EL (cell line): ENCODE results near the gene SRD5A3.

Experiments used
- DNase-seq: peaks from one replicate; pipeline ENCODE4 v3.0.0-alpha.2; 2016

Gene SRD5A3

DNA sequence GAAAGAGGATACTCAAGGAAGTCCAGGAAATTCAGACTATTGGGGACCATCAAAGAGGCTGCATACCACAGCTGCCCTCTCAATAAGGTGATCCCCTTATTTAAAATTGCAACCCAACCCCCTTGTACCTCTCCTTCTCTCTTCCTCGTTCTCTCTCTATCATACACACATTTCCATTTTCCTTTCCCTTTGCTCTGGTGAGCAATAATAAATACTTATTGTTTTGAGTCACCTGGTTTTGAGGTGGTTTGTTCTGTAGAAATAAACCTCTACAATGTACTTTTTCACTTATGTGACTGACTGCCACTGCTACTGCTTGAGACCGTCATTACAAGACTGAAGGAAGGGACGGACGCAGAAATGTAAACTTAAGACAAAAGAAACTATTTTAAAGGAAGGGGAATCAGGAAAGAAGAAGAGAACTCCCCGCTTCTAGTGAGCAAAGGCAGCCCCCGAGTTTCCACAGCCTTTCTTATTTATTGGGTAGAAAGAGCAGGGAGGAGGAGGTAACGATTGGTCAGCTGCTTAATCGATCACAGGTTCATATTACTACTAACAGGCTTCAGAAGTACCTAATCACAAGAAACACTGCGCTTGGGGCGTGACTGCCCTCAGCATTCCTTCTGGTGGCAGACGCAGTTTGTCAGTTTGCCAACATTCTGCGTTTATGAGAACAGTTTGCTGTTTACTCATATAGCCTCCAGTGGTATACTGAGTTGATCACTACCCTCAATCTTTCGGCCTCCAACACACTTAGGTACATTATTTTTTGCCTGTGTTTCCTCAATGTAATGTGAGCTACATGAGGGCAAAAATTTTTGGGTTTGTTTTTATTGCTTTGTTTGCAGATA lies 32.8 kb downstream of the SRD5A3 start:
- peak; percentile 86 for DNase-seq

DNA sequence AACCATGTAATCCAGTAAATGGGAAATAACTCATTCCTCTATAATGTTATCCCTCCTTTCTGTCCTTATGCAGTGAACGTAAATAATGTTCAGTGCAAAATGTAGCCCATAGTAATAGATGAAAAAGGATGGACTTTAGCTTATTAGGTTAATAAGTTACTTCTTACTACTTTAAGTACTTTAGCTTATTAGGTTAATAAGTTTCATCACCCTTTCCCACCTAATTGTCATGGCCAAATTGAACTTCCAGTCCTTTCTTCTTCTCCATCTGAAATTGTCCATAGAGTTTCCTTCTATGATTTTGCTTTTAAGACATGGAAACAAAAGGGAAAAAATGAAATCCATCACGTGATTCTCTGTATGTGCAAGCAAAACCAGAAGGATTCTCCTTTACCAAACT lies 34.5 kb downstream of the SRD5A3 start:
- no peak for DNase-seq

DNA sequence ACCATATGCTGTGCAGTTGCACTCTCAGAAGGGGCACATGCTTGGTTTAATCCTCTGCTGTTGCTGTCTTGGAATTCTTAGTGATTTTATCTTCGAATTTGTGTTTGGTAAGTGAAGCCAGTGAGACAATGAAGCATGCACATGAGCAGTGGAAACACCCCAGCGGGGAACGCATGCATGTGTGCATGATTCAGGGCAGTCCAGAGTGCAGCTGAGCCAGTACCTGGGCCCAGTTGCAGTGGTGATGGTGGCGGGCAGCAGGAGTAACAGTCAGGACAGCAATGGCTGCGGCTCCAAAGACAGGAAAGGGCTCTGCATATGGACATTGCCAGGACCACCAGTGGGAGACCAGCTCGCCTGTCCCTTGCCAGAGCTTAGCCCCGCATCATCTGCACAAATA lies 35.5 kb downstream of the SRD5A3 start:
- DNase-seq: no peak

DNA sequence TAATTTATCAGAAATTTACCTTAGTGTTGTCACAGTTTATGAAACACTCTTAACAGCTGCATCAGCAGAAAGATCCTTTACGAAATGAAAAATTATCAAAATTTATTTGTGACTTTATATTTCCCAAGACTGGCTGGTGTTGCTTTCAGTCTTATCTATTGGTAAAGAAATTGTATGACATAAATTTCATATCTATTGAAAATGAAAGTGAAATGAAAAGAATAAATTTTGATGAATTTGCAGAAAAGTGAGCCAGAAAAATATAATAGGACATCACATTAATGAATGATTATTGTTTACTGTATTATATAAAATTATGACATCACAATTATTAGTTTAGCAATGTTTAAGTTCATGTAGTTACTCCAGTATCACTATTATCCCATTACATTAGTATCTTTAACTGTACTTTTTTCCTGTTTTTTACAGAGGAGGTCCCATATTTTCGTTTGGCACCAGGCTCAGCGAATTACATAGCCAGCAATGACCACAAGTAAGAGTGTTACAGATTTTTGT lies 36.5 kb downstream of the SRD5A3 start:
- DNase-seq: no peak

DNA sequence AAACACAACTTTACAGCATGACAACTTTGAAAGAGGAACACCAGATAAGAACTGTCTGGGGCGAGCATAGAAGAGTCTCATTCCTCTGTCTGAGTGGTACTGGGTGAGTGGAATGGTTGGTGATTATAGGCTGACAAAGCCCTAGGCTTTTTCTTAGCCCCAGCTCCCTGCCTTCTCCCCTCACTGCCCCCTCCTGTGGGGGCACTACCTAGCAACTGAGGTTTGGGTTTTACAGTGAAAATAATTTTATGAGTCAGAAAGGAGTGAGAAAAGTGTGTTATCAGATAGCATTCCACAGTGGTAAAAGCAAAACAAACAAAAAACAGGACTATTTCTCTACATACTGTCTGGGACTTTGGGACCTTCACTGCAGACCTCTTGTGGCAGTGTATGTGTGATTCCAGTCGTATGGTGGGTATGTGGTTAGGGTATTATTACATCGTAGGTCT lies 39.2 kb downstream of the SRD5A3 start:
- DNase-seq: no peak

DNA sequence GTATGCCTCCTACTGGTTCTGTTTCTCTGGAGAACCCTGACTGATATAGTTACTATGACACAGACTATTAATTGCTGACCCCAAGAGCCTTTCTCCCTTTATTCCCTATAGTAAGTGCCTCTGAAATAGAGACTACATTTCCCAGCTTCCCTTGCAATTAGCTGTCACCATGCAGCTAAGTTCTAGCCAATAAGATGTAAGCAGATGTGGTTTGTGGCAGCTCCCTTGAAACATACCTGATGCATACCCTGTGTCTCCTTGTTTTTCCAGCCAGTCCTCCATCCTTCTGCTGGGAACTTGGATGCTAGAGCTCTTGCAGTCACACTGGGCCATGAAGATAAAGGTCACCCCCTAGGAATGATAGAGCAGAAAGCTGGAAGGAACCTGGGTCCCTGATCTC lies 40.0 kb downstream of the SRD5A3 start:
- peak; percentile 26 for DNase-seq

DNA sequence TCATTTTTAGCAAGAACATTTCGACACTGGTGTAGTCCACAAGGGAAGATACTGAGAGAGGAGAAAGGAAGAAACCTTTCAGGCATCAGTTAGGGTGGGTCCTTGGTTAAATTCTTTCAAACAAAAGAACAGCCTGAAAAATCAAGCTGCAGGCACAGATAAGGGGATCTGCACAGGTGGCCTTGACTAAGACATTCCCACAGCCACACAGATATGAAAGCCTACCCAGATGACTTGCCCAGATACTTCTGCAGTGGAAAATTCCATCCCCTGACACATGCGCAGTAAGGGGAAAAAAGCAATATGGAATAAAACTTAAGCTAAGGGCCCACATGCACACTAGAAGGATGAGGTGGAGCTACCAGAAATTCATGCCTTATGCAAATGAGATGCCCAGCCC lies 40.8 kb downstream of the SRD5A3 start:
- no peak for DNase-seq

DNA sequence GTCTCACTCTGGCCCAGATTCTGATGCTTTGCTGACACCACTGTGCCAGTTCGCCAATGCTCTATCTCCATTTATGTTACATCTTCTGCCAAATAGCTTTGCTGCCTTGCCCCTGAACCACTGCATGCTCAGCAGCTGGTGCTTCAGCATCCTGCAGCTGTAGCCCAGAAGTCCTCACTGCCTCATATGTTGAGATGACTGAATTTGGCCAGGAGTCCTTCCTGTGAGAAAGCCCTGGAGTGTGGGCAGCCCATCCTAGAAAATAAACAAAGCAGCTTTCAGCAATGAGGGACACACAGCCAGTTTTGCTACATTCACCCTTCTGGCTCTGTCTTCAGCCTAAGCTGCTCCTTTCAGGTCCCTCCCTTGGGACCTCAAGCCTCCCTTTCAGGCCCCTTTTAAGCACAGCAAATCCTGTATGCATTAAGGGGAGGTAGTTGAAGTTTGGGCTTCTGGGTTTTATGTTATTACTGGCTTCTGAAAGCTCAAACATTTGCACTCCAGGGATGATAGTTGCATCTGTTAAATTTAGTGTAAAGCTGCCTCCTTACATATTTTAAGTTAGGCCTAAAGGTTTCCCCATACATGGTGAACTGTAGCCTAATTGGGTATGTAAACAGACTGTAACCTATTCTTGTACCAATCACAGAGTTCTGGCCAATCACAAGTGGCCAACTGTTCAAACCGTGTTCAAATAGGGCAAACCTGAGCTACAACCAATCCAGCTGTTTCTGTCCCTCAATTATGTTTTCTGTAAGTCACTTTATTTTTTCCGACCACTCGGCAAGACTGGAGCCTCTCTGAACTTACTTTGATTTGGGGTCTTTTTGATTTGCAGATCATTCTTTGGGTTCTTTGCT lies 47.6 kb downstream of the SRD5A3 start:
- DNase-seq: peak; percentile 6

DNA sequence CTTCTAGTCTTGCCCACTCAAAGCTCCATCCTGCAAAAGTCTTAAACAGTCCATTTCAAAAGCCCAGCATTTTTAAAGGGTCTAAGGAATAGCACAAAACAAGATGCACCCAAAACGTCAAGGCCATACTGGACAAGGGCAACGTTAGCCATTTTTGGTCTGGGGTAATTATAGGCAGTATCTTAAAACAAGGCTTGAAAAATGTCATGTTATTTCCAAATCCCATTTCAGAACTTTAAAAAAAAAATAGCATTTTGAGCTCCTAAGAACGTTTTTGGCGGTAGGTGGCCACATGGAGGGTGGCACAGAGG lies 49.1 kb downstream of the SRD5A3 start:
- no peak for DNase-seq

DNA sequence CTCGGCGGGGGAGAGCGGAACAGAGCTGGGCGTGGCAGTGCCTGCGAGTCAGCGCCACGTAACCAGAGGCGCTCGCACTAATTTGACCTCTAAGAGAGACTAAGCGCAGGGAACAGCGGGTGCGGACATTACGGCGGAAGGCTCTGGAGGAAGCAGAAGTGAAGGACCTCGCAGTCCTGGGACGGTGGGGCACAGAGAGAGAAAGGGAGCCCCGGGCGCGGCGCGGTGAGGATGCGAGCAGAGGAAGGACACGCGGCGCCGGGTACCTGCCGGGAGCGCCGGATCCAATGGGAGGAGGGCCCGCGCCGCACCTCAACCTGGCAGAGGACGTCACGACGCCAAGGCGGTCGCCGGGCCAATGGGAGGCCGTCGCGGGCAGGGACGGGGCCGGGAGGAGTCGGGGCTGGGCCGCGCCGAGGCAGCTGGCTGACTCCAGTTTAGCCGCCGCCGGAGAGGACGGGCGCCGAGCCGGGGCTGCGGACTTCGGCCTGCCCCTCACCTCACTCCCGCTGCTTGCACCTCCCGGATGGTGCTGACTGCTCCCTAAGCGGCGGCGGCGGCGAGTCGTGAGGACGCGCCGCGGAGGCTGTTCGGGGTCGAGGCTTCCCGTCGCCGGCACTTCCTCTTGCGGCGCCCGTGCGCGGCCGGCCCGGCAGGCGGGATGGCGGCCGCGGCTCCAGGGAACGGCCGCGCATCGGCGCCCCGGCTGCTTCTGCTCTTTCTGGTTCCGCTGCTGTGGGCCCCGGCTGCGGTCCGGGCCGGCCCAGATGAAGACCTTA lies 49.7 kb downstream of the SRD5A3 start, which contains the start of gene TMEM165:
Gene TMEM165 (plus strand): TSS at position 429 of the 779 bp plus-strand sequence. CDS start 233 bp downstream, at position 662.
- peak; percentile 86 for DNase-seq

DNA sequence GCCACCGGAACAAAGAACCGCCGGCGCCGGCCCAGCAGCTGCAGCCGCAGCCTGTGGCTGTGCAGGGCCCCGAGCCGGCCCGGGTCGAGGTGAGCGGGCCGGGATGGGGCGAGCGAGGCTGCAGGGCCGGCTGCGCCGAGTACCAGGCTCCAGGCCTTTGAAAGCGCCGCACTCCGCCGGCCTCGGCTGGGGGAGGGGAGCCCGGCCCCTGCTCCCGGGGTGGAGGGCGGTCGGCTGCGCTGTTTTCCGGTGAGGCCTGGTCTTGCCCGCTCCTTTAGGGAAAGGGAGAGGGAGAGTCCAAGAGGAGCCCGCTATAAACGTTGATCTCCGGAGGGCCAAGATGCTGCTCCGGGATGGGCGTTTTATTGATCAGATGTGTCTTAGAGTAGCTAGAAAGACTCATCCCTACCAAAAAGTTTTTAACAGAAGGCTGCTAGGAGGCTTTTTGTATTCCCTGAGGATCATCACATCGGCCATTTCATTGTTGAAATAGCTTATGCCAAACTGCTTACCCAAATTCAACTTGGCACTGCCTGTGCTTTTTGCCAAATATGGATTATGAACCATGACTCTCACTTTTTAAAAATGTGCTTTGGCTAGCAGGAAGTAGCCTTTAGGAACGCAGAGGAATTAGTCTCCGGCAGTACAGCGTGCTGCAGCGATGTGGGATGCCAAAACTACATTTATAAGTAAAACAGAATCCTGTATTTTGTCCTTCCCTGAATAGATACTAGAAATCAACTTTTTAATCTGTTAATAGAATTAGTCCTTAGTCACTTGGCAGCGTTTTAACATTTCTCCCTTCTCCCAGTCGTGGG lies 50.5 kb downstream of the SRD5A3 start:
- peak; percentile 54 for DNase-seq

DNA sequence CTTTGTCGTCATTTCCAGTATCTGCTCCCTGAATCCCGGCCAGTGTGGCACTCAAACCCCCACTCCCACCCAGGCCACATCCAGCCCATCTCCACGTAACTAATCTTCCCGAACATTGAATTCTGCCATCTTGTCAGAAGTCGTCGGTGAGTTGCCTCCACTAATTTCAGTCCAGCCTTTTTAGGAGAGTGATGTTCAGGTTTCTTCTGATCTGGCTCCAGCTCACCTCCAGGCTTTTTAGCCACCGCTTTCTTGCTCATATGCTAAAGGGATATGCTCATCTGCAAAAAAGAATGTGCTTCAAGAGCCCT lies 51.0 kb downstream of the SRD5A3 start:
- no peak for DNase-seq

DNA sequence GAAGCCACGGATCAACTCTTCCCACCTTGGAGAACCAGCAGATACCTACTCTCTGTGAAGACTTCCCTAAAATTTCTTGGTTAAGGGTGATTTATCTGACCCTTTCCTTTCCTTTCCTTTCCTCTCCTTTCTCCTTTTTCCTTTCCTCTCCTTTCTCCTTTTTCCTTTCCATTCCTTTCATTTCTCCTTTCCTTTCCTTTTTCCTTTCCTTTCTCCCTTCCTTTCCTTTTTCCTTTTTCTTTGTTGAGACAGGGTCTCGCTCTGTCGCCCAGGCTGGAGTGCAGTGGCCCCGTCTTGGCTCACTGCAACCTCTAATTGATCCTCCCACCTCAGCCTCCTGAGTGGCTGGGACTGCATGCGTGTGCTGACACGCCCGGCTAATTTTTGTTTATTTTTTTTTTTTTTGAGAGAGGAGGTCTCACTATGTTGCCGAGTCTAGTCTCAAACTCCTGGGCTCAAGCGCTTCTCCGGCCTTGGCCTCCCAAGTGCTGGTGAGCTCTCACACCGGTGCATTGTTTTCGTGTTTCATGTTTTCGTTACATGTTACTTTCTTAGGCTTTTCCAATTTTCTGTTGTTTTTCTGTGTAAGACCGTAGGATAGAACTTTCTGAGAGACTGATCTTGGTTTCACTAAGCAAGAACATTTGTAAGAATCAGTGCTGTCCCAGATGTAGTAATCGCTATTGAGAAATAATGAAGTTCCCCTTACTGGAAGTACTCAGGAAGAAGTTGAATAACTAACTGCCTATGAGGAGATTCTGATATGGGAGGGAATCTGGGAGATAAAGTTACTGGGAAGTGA lies 51.7 kb downstream of the SRD5A3 start:
- DNase-seq: peak; percentile 63

DNA sequence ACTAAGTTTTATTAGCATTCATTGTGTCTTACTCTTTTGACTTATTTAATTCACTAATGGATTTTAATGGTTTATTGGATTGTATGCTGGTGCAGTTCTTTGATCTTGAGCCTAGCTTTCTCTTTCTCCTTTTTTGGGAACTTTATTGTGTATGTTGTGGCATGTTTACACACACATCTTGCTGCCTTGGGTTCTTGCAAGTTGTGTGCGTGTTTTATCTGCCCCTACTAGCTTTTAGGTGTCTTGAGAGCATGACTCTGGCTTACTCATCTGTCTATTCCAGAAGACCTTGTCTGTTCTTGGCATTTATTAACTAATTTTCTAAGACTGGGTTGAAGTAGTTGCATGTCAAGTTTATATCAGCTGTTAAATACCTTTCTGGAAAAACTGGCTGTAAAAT lies 52.4 kb downstream of the SRD5A3 start:
- DNase-seq: peak; percentile 55

DNA sequence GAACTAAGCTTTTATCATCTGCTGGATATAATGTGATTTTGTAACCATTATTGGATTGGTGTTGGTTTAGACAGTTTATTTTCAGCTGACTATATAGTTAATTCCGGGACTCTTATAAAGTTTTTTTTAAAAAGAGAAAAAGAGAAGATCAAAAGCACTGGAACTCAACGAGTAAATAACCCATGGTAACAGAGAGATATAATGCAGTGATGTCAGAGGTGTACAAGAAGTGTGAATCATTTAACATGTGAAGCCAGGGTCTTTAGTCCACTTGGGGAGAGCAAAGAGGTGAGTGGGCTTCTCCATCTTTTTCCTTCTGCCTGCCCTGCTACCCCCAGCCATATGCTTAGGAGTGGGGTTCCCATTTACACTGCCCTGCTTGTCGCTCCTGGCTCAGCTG lies 52.9 kb downstream of the SRD5A3 start:
- DNase-seq: peak; percentile 13

DNA sequence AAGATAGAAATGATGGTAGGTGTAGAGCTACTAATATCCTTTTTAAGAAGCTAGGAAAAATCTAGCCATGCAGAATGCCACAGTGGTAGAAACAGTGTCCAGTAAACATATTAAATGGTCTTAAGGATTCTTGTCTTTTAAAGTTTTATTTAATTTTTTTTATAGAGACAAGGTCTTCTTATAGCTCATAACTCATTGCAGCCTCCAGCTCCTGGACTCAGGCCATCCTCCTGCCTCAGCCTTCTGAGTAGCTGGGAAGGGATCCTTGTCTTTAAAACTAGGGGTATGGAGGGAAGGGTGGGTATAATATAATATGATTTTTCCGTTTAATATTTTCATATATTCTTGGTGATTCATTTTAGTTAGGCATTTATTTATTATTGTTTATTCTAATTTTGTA lies 53.5 kb downstream of the SRD5A3 start:
- peak; percentile 19 for DNase-seq

DNA sequence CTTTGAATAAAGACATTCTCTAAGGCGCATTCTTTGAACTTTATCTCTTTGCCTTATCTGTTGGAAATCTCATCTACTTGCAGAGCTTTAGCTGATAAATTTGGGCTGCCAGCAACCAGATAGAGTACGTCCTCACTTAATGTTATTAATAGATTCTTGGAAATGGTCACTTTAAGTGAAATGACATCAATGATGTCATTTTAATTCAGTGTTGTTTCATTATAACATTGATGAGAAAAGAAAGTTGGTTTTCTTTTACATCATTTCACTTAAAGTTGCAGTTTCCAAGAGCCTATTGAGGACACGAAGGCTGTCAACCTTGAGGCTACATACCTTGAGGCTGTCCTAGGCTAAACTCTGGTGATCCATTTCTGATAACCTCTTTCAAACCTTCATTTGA lies 59.0 kb downstream of the SRD5A3 start:
- DNase-seq: no peak

DNA sequence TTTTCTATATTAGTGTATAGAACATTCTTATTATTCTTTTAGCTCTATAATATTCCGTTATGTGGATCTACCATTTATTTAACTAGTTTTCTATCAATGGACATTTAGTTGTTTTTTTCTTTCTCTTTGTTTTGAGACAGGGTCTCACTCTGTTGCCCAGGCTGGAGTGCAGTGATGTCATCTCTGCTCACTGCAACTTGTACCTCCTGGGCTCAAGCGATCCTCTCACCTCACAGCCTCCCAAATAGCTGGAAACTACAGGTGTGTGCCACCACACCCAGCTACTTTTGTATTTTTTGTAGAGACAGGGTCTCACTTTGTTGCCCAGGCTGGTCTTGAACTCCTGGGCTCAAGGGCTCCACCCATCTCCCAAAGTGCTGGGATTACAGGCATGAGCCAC lies 60.5 kb downstream of the SRD5A3 start:
- DNase-seq: no peak

DNA sequence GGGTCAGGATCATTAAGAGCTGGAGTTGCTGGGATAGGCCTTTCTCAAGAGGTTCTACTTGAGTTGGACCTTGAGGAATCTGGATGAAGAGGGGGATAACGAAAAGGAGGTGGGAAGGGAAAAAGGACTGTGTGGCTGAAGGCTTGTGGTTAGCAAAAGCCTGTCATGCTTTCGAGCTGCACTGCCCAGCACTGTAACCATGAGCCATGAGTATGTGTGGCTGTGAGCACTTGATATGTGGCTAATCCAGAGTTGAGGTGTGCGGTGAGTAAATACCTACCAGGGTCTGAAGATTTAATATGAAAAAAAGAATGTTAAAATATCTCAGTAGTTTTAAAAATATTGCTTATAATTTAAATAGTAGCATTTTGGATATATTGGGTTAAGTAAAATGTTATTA lies 61.1 kb downstream of the SRD5A3 start:
- DNase-seq: no peak

DNA sequence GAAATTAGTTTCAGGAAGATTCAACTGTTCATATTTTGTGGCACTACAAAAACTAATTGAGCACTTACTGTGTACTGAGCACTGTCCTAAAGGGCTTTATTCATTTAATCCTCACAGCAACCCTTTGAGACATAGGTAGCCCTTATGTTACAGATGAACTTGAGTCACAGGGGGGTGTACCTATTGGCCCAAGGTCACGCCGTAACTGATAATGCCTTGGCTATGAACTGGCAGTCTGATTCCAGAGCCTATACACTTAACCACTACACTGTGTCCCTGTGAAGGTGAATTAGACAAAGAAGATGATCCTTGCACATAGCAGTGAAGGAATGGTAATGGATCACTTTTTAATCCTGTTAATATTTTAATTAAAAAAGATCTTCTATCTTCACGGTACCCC lies 61.7 kb downstream of the SRD5A3 start:
- DNase-seq: no peak

DNA sequence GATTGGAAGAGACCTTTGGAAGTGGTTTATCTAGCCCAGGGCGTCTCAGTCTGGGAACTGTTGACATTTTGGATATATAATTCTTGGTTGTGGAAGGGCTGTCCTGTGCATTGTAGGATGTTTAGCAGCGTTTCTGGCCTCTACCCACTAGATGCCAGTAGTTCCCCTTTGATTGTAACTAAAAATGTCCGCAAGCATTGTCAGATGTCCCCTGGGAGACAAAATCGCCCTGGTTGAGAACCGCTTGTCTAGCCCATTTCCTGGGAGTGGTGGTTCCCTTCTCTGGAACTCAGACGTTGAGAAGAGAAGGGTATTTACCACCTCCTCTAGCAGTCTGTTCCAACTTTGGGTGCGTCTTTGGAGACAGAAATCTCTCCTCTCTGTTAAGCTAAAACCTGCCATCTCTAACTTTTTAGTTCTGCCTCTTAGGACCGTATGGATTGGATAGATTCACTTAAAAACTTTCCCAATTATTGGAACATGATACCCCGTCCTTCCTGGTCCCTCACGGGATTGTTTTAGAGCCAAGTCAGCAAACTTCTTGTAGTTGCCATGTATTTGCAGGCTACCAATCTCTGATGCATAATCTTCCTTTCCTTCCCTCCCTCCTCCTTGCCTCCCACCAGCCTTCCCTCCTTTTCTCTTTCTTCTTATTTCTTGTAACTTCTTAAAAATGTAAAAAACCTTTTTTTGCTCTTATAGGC lies 63.6 kb downstream of the SRD5A3 start:
- peak; percentile 41 for DNase-seq
